Measurements from ENCODE around the gene DSCAM.

GRCh38 chr21:40333731-40334130, 513.2 kb downstream of the DSCAM start:
- TF ChIP-seq POLR2A (IDR thresholded peaks at IDR 0.05) (no peak), POLR2AphosphoS5 (IDR thresholded peaks at IDR 0.05) (no peak), EP300 (IDR thresholded peaks at IDR 0.05) (no peak)
- TF ChIP-seq, protein P1, sequence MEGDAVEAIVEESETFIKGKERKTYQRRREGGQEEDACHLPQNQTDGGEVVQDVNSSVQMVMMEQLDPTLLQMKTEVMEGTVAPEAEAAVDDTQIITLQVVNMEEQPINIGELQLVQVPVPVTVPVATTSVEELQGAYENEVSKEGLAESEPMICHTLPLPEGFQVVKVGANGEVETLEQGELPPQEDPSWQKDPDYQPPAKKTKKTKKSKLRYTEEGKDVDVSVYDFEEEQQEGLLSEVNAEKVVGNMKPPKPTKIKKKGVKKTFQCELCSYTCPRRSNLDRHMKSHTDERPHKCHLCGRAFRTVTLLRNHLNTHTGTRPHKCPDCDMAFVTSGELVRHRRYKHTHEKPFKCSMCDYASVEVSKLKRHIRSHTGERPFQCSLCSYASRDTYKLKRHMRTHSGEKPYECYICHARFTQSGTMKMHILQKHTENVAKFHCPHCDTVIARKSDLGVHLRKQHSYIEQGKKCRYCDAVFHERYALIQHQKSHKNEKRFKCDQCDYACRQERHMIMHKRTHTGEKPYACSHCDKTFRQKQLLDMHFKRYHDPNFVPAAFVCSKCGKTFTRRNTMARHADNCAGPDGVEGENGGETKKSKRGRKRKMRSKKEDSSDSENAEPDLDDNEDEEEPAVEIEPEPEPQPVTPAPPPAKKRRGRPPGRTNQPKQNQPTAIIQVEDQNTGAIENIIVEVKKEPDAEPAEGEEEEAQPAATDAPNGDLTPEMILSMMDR (IDR thresholded peaks at IDR 0.05): no peak
